RWPE1 (cell line): Measurements from ENCODE around the gene ARHGEF39.

Source experiments
- CTCF ChIA-PET: fragments of 350-600 bp; sonication (Branson Sonifier 250); formaldehyde crosslinking; extraction: SDS; loops from one replicate; lab custom pipeline; 2021; lab: Yijun Ruan, JAX
- POLR2A ChIA-PET: fragments of 400-600 bp; formaldehyde crosslinking; extraction: SDS; loops from one replicate; lab custom pipeline; 2020; ENCODE audit warnings: antibody characterized with exemption; ENCODE audit not compliant: low non-redundant PET; lab: Yijun Ruan, JAX
- DNase-seq: peaks from one replicate; pipeline ENCODE4 v3.0.0; 2012; ENCODE audit warnings: low spot score
- H3K27ac ChIP-seq: fragments of 450-650 bp; 2 replicates; pipeline ENCODE4 v1.5.1; 2017
- CTCF ChIP-seq: fragments of 450-650 bp; conservative IDR thresholded peaks from 2 replicates; pipeline ENCODE4 v1.5.1; 2017; ENCODE audit warnings: low read depth, mild to moderate bottlenecking

Gene ARHGEF39

GRCh38 chr9:35628389-35628991 is 36.5 kb downstream of the ARHGEF39 start:
- no peak for TF ChIP-seq CTCF
- ChIA-PET POLR2A (no interaction called here), CTCF (interaction anchor here (0.5 to 1.0 kb wide), 3 partner anchors 17 to 157 kb away, joined by 3 to 12 read pairs (median 3); no protein-coding TSS in a partner anchor)
- H3K27ac ChIP-seq = no peak overlapping the region
- DNase-seq = no peak

- H3K27ac ChIP-seq = no peak overlapping the region
- ChIA-PET POLR2A (no interaction called here), CTCF (interaction anchor here (0.6 kb wide), 1 partner anchor 24 kb away, joined by 3 read pairs; no protein-coding TSS in a partner anchor)
- TF ChIP-seq CTCF = no peak
- DNase-seq = no peak
These were observed 37.4 kb downstream of the ARHGEF39 start for GRCh38 chr9:35627575-35627974.

DNA sequence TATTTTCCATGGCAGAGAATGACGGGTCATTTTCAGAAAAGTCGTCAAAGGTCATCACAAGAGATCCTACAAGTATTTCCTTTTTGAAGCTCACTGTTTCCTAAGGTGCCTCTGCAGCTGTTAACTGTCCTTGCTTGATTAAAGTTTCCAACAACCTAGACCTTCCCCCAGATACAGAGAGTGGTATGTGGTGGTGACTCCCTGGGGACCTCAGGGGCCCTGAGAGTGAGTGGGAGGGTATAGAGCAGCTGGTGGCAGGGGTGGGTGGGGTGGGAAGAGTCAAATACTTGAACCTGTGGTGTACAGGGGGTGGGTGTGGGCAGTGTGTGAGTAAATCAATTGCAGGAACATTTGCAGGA is 45.2 kb downstream of the ARHGEF39 start:
- DNase-seq = no peak
- ChIA-PET CTCF (interaction anchor here (0.5 to 1.4 kb wide), 3 partner anchors 9 to 32 kb away, joined by 3 to 5 read pairs (median 4); no protein-coding TSS in a partner anchor), POLR2A (no interaction called here)
- H3K27ac ChIP-seq = no peak overlapping the region
- no peak for TF ChIP-seq CTCF

DNA sequence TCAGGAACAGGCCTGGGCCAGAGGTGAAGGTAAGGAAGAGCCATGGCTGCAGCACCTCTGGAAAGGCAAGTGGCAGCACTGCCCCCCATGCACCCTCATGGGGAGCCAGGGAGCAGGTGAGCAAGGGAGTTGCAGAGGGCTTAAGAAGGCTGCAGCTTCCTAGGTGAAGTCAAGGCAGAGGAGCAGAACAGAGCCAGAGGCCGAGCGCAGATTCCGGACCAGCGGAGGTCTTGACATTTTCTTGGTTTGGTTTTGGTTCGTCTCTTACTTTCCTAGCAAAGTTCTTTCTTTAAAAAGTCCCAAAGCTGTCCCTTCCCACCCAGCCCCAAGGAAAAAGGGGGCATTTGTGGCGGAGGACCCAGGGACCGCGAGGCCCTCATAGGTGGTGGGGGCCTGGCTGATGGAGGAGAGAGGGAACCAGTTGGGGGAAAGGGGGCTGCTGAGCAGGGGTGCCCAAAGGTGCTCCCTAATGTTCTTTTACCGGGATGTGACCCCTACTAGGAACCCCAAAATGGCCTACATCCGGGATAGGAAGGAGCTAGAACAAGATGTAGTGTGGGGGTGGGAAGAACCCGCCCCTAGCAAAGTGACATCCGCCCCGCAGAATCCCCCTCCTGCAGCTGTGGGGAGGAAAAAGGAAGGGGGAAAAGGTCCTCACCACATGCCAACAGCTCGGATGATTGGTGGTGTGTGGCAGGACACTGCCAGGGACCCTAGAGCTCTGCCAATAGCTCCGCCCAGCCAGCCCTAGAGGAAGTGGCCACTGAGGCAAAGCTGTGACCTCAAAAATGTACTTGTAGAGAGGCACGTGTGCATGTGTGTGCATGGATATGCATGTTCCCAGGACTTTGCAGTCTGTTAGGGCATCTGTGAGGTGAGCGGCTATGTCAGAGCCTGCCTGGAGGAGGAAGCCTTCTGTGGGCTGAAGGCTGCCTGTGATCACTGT is 45.9 kb downstream of the ARHGEF39 start:
- no peak for DNase-seq
- TF ChIP-seq CTCF = no peak
- ChIA-PET POLR2A (no interaction called here), CTCF (interaction anchor here (0.6 to 1.4 kb wide), 4 partner anchors 8 to 411 kb away, joined by 3 to 5 read pairs (median 3); no protein-coding TSS in a partner anchor)
- H3K27ac ChIP-seq = no peak overlapping the region

- no peak within 1 kb of the TSS for H3K27ac ChIP-seq
- ChIA-PET CTCF (no interaction called here), POLR2A (no interaction called here)
- no peak for DNase-seq
- TF ChIP-seq CTCF = no peak
These were observed 46.7 kb downstream of the ARHGEF39 start, which contains the start of gene CD72 for GRCh38 chr9:35618325-35618727. CD72 (minus strand) TSS chr9:35618413; CDS start chr9:35618303, 110 bp downstream.

DNA sequence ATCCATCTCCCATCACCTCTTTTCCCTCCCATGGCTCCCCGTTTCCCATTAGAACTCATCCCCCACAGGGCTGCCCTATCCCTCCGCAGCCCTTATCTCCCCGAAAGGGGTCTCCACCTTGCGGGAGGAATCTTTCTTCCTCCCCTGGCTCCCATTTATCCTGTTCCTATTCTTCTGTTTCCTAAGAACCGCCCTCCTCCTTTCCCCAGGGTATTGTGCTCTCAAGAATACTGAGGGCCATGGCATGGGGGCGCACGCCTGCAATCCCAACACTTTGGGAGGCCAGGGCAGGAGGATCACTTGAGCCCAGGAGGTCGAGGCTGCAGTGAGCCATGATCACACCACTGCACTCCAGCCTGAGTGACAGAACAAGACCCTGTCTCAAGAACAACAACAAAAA is 47.4 kb downstream of the ARHGEF39 start:
- no peak for DNase-seq
- no peak for TF ChIP-seq CTCF
- H3K27ac ChIP-seq = no peak overlapping the region
- CTCF ChIA-PET = interaction anchor here (0.6 kb wide), 1 partner anchor 40 kb away, joined by 3 read pairs; the partner anchor contains the start of gene RMRP
- POLR2A ChIA-PET = no interaction called here
